SK-N-SH (cell line): ENCODE measurements around the gene KLHL25.

ENCODE experiments used
- CTCF ChIP-seq: fragments of 200-600 bp; sonication (generic); IDR thresholded peaks from 2 replicates; pipeline ENCODE4 v1.6.1; 2017; ENCODE audit warnings: antibody characterized with exemption, mild to moderate bottlenecking, moderate library complexity
- ELF1 ChIP-seq: IDR thresholded peaks from 2 replicates; pipeline ENCODE4 v1.4.0; 2012
- EZH2phosphoT487 ChIP-seq: fragments of 200-600 bp; sonication (generic); IDR thresholded peaks from 2 replicates; pipeline ENCODE4 v1.6.1; 2017; ENCODE audit warnings: low read depth, mixed run types, mild to moderate bottlenecking, antibody characterized with exemption, moderate library complexity, borderline replicate concordance
- JUND ChIP-seq: IDR thresholded peaks from 2 replicates; pipeline ENCODE4 v1.4.0; 2012
- NRF1 ChIP-seq: IDR thresholded peaks from 2 replicates; pipeline ENCODE4 v1.6.1; 2012; ENCODE audit warnings: low read depth, mild to moderate bottlenecking, low read length
- PBX3 ChIP-seq: IDR thresholded peaks from 2 replicates; pipeline ENCODE4; 2012
- POLR2AphosphoS5 ChIP-seq: IDR thresholded peaks from 2 replicates; pipeline ENCODE4 v1.6.1; 2012; ENCODE audit warnings: low read depth, low read length
- REST ChIP-seq: IDR thresholded peaks from 2 replicates; pipeline ENCODE4 v1.6.1; 2012; ENCODE audit warnings: mild to moderate bottlenecking, low read depth, low read length, moderate library complexity
- SMC3 ChIP-seq: IDR thresholded peaks from 2 replicates; pipeline ENCODE4 v1.6.1; 2012; ENCODE audit warnings: low read depth, low read length, improper control_type of control experiment
- TEAD4 ChIP-seq: IDR thresholded peaks from 2 replicates; pipeline ENCODE4 v1.4.0; 2012; ENCODE audit warnings: mild to moderate bottlenecking, borderline replicate concordance; ENCODE audit not compliant: insufficient read depth

GRCh38 chr15:85794598-85795336 is at the start of gene KLHL25:
- TF ChIP-seq ELF1 = no peak
- no peak for TF ChIP-seq CTCF
- no peak for TF ChIP-seq JUND
- no peak for TF ChIP-seq NRF1
- TF ChIP-seq PBX3 = peak; percentile 99
- TF ChIP-seq EZH2phosphoT487 = no peak
- no peak for TF ChIP-seq REST
- no peak for TF ChIP-seq TEAD4
- TF ChIP-seq SMC3 = no peak
- peak; percentile 82 for TF ChIP-seq POLR2AphosphoS5
